WTC11 (cell line): Measurements from ENCODE around the gene GPR85.

Experiments
- ATF2 ChIP-seq: sonication (generic); formaldehyde crosslinking; IDR thresholded peaks from 2 replicates; pipeline ENCODE4 v1.8.1; 2022; ENCODE audit warnings: low read depth, missing genetic modification reagents, borderline replicate concordance
- CTCF ChIP-seq: fragments of 200-600 bp; IDR thresholded peaks from 2 replicates; pipeline ENCODE4 v1.8.0; 2022; ENCODE audit warnings: antibody characterized with exemption
- ELF4 ChIP-seq: sonication (generic); formaldehyde crosslinking; IDR thresholded peaks from 2 replicates; pipeline ENCODE4 v1.8.1; 2022; ENCODE audit warnings: low read depth, mild to moderate bottlenecking, moderate library complexity, missing genetic modification reagents
- HMGA2 ChIP-seq: fragments of 250-450 bp; sonication (Bioruptor Pico); IDR thresholded peaks from 2 replicates; pipeline ENCODE4 v1.4.0; 2021; ENCODE audit warnings: mild to moderate bottlenecking, moderate library complexity
- IRF1 ChIP-seq: sonication (generic); formaldehyde crosslinking; IDR thresholded peaks from 2 replicates; pipeline ENCODE4 v1.8.0; 2023; ENCODE audit warnings: missing genetic modification reagents
- IRF2 ChIP-seq: sonication (generic); formaldehyde crosslinking; IDR thresholded peaks from 2 replicates; pipeline ENCODE4 v1.8.0; 2022; ENCODE audit warnings: low read depth, missing genetic modification reagents, borderline replicate concordance
- JUN ChIP-seq: sonication (generic); formaldehyde crosslinking; IDR thresholded peaks from 2 replicates; pipeline ENCODE4 v1.8.0; 2023; ENCODE audit warnings: mild to moderate bottlenecking, missing genetic modification reagents
- MYBL2 ChIP-seq: sonication (generic); formaldehyde crosslinking; IDR thresholded peaks from 2 replicates; pipeline ENCODE4 v1.8.1; 2023; ENCODE audit warnings: mild to moderate bottlenecking, moderate library complexity, missing genetic modification reagents
- TCF7 ChIP-seq: sonication (generic); formaldehyde crosslinking; IDR thresholded peaks from 2 replicates; pipeline ENCODE4 v1.8.0; 2022; ENCODE audit warnings: mild to moderate bottlenecking, low read depth, missing genetic modification reagents, moderate library complexity
- ZBTB43 ChIP-seq: sonication (generic); formaldehyde crosslinking; IDR thresholded peaks from 2 replicates; pipeline ENCODE4 v1.8.1; 2023; ENCODE audit warnings: mild to moderate bottlenecking, missing genetic modification reagents
- ZMAT4 ChIP-seq: fragments of 250-450 bp; sonication (Bioruptor Pico); IDR thresholded peaks from 2 replicates; pipeline ENCODE4 v1.9.0; 2021; ENCODE audit warnings: mild to moderate bottlenecking
- ZNF396 ChIP-seq: fragments of 250-450 bp; sonication (Bioruptor Pico); IDR thresholded peaks from 2 replicates; pipeline ENCODE4 v1.8.0; 2021; ENCODE audit warnings: mild to moderate bottlenecking, moderate library complexity, borderline replicate concordance

GRCh38 chr7:113092762-113093161 lies 6.1 kb upstream of the GPR85 start:
- TF ChIP-seq HMGA2 (CRISPR knock-in tag) (no peak), ZNF396 (no peak), ELF4 (CRISPR knock-in tag) (no peak), CTCF (no peak), JUN (CRISPR knock-in tag) (no peak), MYBL2 (CRISPR knock-in tag) (no peak), IRF1 (CRISPR knock-in tag) (no peak), IRF2 (CRISPR knock-in tag) (no peak), ZMAT4 (CRISPR knock-in tag) (no peak), ZBTB43 (CRISPR knock-in tag) (no peak), ATF2 (CRISPR knock-in tag) (no peak), TCF7 (CRISPR knock-in tag) (no peak)
